HG03135 (cell line): Measurements from ENCODE around the gene NECTIN3.
A peak's percentile ranks its signal among the peaks of the same experiment; 100 is the strongest.

ENCODE experiments used
- ATAC-seq: cut with Tn5 transposase; IDR thresholded peaks from one replicate; pipeline ENCODE4 v1.9.1; 2021; ENCODE audit warnings: mild to moderate bottlenecking, moderate library complexity; ENCODE audit not compliant: unreplicated experiment

The NECTIN3 gene

GRCh38 chr3:111197485-111197884 lies 125.9 kb downstream of the NECTIN3 start:
- no peak for ATAC-seq

- no peak for ATAC-seq
Observed at GRCh38 chr3:111200027-111200426, 128.4 kb downstream of the NECTIN3 start.

GRCh38 chr3:111210003-111210711 lies 138.5 kb downstream of the NECTIN3 start:
- ATAC-seq: no peak

- no peak for ATAC-seq
Observed at GRCh38 chr3:111210866-111211564, 139.4 kb downstream of the NECTIN3 start.

GRCh38 chr3:111212511-111212910 lies 140.9 kb downstream of the NECTIN3 start:
- no peak for ATAC-seq

GRCh38 chr3:111215481-111215880 lies 143.9 kb downstream of the NECTIN3 start:
- ATAC-seq: no peak

- ATAC-seq: no peak
Observed at GRCh38 chr3:111218615-111219014, 147.0 kb downstream of the NECTIN3 start.

- ATAC-seq: no peak
Observed at GRCh38 chr3:111227216-111227615, 155.6 kb downstream of the NECTIN3 start.

GRCh38 chr3:111229301-111229700 lies 157.7 kb downstream of the NECTIN3 start:
- ATAC-seq: no peak

GRCh38 chr3:111236836-111237713 lies 165.5 kb downstream of the NECTIN3 start:
- no peak for ATAC-seq

GRCh38 chr3:111237946-111238345 lies 166.3 kb downstream of the NECTIN3 start:
- ATAC-seq: no peak

GRCh38 chr3:111238885-111239284 lies 167.3 kb downstream of the NECTIN3 start:
- peak; percentile 99 for ATAC-seq

GRCh38 chr3:111241960-111242359 lies 170.3 kb downstream of the NECTIN3 start:
- ATAC-seq: no peak
